HCT116 (cell line): ENCODE data around the gene NUAK2. TPM values are rescaled to one million over a fixed set of nuclear protein-coding genes. Genes with fewer than 3 reads are reported as not detected.

Experiments used
- ATAC-seq: fragments of 200-7000 bp; cut with Tn5 transposase; 2 replicates; pipeline ENCODE4 v1.9.1; 2020; ENCODE audit warnings: mild to moderate bottlenecking, moderate library complexity
- BruUV-seq: library from RNA; stranded (reverse); fragments of 400-500 nt; replicated peaks from 2 replicates; lab custom pipeline; 2021; lab: Mats Ljungman, UMichigan
- CTCF ChIA-PET: fragments of 300-600 bp; sonication (Branson Sonifier 250); formaldehyde crosslinking; loops from one replicate; lab custom pipeline; 2021; ENCODE audit warnings: antibody characterized with exemption; lab: Charles Lee
- POLR2A ChIA-PET: fragments of 300-600, 350-600 bp; sonication (Branson Sonifier 250); formaldehyde crosslinking; loops from one replicate; lab custom pipeline; 2021; ENCODE audit warnings: antibody characterized with exemption; lab: Charles Lee
- RAD21 ChIA-PET, 2 experiments: fragments of 300-600 bp; sonication (Branson Sonifier 250); formaldehyde crosslinking; loops; one replicate each; lab custom pipeline; 2023; ENCODE audit warnings: low total read pairs in 2 of 2; ENCODE audit not compliant: uncharacterized antibody in 2 of 2, unreplicated experiment in 2 of 2, low non-redundant PET in 1 of 2; lab: Charles Lee
- DNase-seq: peaks from one replicate; pipeline ENCODE4 v3.0.0-alpha.2; 2010; ENCODE audit warnings: low read depth, low spot score
- H2AFZ ChIP-seq: fragments of 200-600 bp; shearing (Covaris generic), sonication (generic); 2 replicates; pipeline ENCODE4 v1.6.1; 2017; ENCODE audit warnings: low read depth, mixed run types, mixed read lengths, antibody characterized with exemption, low read length; ENCODE audit not compliant: poor library complexity, severe bottlenecking
- H3K27ac ChIP-seq: 2 replicates; pipeline ENCODE4 v1.5.1; 2012; ENCODE audit warnings: low read depth, low read length
- H3K27me3 ChIP-seq: fragments of 200-600 bp; sonication (generic); 2 replicates; pipeline ENCODE4 v1.6.1; 2016; ENCODE audit warnings: mixed run types, low read length, mixed read lengths; ENCODE audit not compliant: insufficient read depth
- H3K36me3 ChIP-seq, 2 experiments: fragments of 200-500 bp in 1 of 2; fragments of 200-600 bp in 1 of 2; sonication (Bioruptor generic) in 1 of 2; sonication (generic) in 1 of 2; 2 replicates each; pipeline versions ENCODE4 v1.5.1 to v1.6.1; 2014 to 2016; ENCODE audit warnings: low read length in 2 of 2, inconsistent platforms in 1 of 2, mixed read lengths in 1 of 2, mixed run types in 1 of 2; ENCODE audit not compliant: insufficient read depth in 2 of 2, control insufficient read depth in 1 of 2
- H3K4me1 ChIP-seq, 2 experiments: fragments of 200-600 bp in 1 of 2; sonication (generic) in 1 of 2; 2 replicates each; pipeline versions ENCODE4 v1.5.1 to v1.6.1; 2012 to 2017; ENCODE audit warnings: low read length in 2 of 2, inconsistent platforms in 1 of 2, mild to moderate bottlenecking in 1 of 2, mixed read lengths in 1 of 2, mixed run types in 1 of 2, moderate library complexity in 1 of 2; ENCODE audit not compliant: insufficient read depth in 2 of 2, control insufficient read depth in 1 of 2
- H3K4me2 ChIP-seq: fragments of 200-600 bp; sonication (generic); 2 replicates; pipeline ENCODE4 v1.6.1; 2017; ENCODE audit warnings: mixed run types, low read length, mixed read lengths
- H3K4me3 ChIP-seq, 2 experiments: fragments of 200-600 bp in 1 of 2; sonication (generic) in 1 of 2; replicated peaks in 1 of 2; 2 replicates each; pipeline ENCODE4 v1.5.1; 2011 to 2016; ENCODE audit warnings: low read length in 2 of 2, control low read depth in 1 of 2, low read depth in 1 of 2, mild to moderate bottlenecking in 1 of 2, mixed read lengths in 1 of 2, mixed run types in 1 of 2
- H3K79me2 ChIP-seq: fragments of 200-600 bp; sonication (generic); 2 replicates; pipeline ENCODE4 v1.6.1; 2017; ENCODE audit warnings: mild to moderate bottlenecking, mixed run types, low read length, moderate library complexity, mixed read lengths; ENCODE audit not compliant: insufficient read depth
- H3K9ac ChIP-seq: fragments of 200-600 bp; sonication (generic); 2 replicates; pipeline ENCODE4 v1.6.1; 2016; ENCODE audit warnings: low read length, mixed read lengths
- H3K9me2 ChIP-seq: fragments of 200-600 bp; sonication (generic), shearing (Covaris generic); 2 replicates; pipeline ENCODE4 v1.6.1; 2017; ENCODE audit warnings: mixed run types, mild to moderate bottlenecking, moderate library complexity; ENCODE audit not compliant: insufficient read depth
- H3K9me3 ChIP-seq, 2 experiments: fragments of 200-500 bp in 1 of 2; fragments of 200-600 bp in 1 of 2; sonication (Bioruptor generic) in 1 of 2; sonication (generic) in 1 of 2; 2 replicates each; pipeline ENCODE4 v1.6.1; 2014 to 2017; ENCODE audit warnings: low read length in 2 of 2, mixed read lengths in 2 of 2, inconsistent platforms in 1 of 2, low read depth in 1 of 2, mild to moderate bottlenecking in 1 of 2, mixed run types in 1 of 2, moderate library complexity in 1 of 2; ENCODE audit not compliant: control insufficient read depth in 1 of 2, insufficient read depth in 1 of 2
- H4K20me1 ChIP-seq: fragments of 200-600 bp; sonication (generic), shearing (Covaris generic); 2 replicates; pipeline ENCODE4 v1.6.1; 2017; ENCODE audit warnings: mixed run types, mild to moderate bottlenecking, moderate library complexity; ENCODE audit not compliant: insufficient read depth
- CEBPB ChIP-seq: IDR thresholded peaks from 2 replicates; pipeline ENCODE4 v1.6.1; 2012; ENCODE audit warnings: low read depth
- JUND ChIP-seq: IDR thresholded peaks from 2 replicates; pipeline ENCODE4 v1.6.1; 2012
- POLR2AphosphoS5 ChIP-seq: IDR thresholded peaks from 2 replicates; pipeline ENCODE4 v1.6.1; 2011; ENCODE audit warnings: mild to moderate bottlenecking, low read depth, low read length, moderate library complexity
- REST ChIP-seq: IDR thresholded peaks from 2 replicates; pipeline ENCODE4 v1.6.1; 2012; ENCODE audit warnings: low read depth
- YY1 ChIP-seq: IDR thresholded peaks from 2 replicates; pipeline ENCODE4 v1.6.1; 2011; ENCODE audit warnings: low read length, low read depth, moderate library complexity, mild to moderate bottlenecking; ENCODE audit not compliant: insufficient replicate concordance; ENCODE audit errors: extremely low read depth
- intact Hi-C: fragments of 100-400 bp; cut with micrococcal nuclease; formaldehyde crosslinking; loops from 2 replicates; pipeline ENCODE4 v1.10.0; 2022
- total RNA-seq: library from RNA; stranded (reverse); gene quantifications from one replicate; pipeline ENCODE4 v1.2.1, GENCODE V29; 2021; ENCODE audit not compliant: unreplicated experiment

NUAK2 gene
- total RNA-seq, 1 experiment from 2014 or later: 3.0 TPM

GRCh38 chr1:205326812-205327466 lies 5.4 kb upstream of the NUAK2 start:
- intact Hi-C loops: loop anchor here (5.0 kb wide), 1 partner anchor 340 kb away; no protein-coding TSS in a partner anchor
- BruUV-seq: no TSS peak
- Histone ChIP-seq H2AFZ (no peak overlapping the region), H4K20me1 (no peaks in the 10 kb centered on the region), H3K4me3 (no peak overlapping the region), H3K4me1 (peaks cover under 1 to 11% of the 10 kb centered on the region in 2 experiments; a peak in 1 of 4 replicates), H3K79me2 (no peaks in the 10 kb centered on the region), H3K4me2 (no peak overlapping the region), H3K36me3 (no peaks in the 10 kb centered on the region)
- ChIA-PET POLR2A (no interaction called here), RAD21 (interaction anchor here in 1 of 2 experiments (0.6 to 3.7 kb wide), 3 partner anchors 52 to 197 kb away, joined by 3 to 60 read pairs (median 24); no protein-coding TSS in a partner anchor), CTCF (interaction anchor here (10.6 kb wide), 1 partner anchor 53 kb away, joined by 397 read pairs; no protein-coding TSS in a partner anchor)
- TF ChIP-seq POLR2AphosphoS5 (no peak), REST (no peak), CEBPB (no peak), YY1 (no peak), JUND (no peak)
- TF ChIP-seq, all 23 proteins: peak for 0
- DNase-seq (no peak), ATAC-seq (no peak)
- Histone ChIP-seq H3K9me3 (no peaks in the 10 kb centered on the region), H3K9me2 (no peaks in the 10 kb centered on the region), H3K27me3 (no peaks in the 10 kb centered on the region), H3K9ac (no peak overlapping the region), H3K27ac (no peak overlapping the region)
